Trophoblast cell (in vitro differentiated cells and primary cell): Measurements from ENCODE around the gene PHOX2A.

Experiments
- DNase-seq, 2 donors: peaks; one replicate each; pipeline ENCODE4 v3.0.0-alpha.2; 2016
- H2AFZ ChIP-seq: 2 replicates; pipeline ENCODE4 v1.6.1; 2013; ENCODE audit warnings: low read length, moderate library complexity, mild to moderate bottlenecking; ENCODE audit not compliant: insufficient read depth, poor library complexity
- H2AK5ac ChIP-seq: 2 replicates; pipeline ENCODE4 v1.6.1; 2013; ENCODE audit warnings: mild to moderate bottlenecking, low read length
- H2BK120ac ChIP-seq: 2 replicates; pipeline ENCODE4 v1.6.1; 2013; ENCODE audit warnings: low read length, mild to moderate bottlenecking, moderate library complexity; ENCODE audit not compliant: insufficient read depth, poor library complexity
- H2BK12ac ChIP-seq: 2 replicates; pipeline ENCODE4 v1.6.1; 2013; ENCODE audit warnings: mild to moderate bottlenecking, low read length, moderate library complexity
- H2BK5ac ChIP-seq: 2 replicates; pipeline ENCODE4 v1.6.1; 2013; ENCODE audit warnings: low read length, low read depth, moderate library complexity, mild to moderate bottlenecking; ENCODE audit not compliant: poor library complexity
- H3K14ac ChIP-seq: 2 replicates; pipeline ENCODE4 v1.6.1; 2013; ENCODE audit warnings: mild to moderate bottlenecking, low read length
- H3K18ac ChIP-seq: 2 replicates; pipeline ENCODE4 v1.6.1; 2013; ENCODE audit warnings: mild to moderate bottlenecking, low read length
- H3K23ac ChIP-seq: 2 replicates; pipeline ENCODE4 v1.6.1; 2013; ENCODE audit warnings: low read length
- H3K27ac ChIP-seq: 2 replicates; pipeline ENCODE4 v1.5.1; 2013; ENCODE audit warnings: low read depth, mild to moderate bottlenecking, inconsistent platforms, low read length, moderate library complexity
- H3K27me3 ChIP-seq: 2 replicates; pipeline ENCODE4 v1.6.1; 2013; ENCODE audit warnings: inconsistent platforms, mild to moderate bottlenecking, low read length, moderate library complexity; ENCODE audit not compliant: insufficient read depth
- H3K36me3 ChIP-seq, 2 experiments: 1 replicate in 1 of 2; 2 replicates in 1 of 2; pipeline ENCODE4 v1.6.1; 2013; ENCODE audit warnings: low read length in 2 of 2, mild to moderate bottlenecking in 2 of 2, moderate library complexity in 1 of 2; ENCODE audit not compliant: insufficient read depth in 2 of 2, control insufficient read depth in 1 of 2
- H3K4ac ChIP-seq: 2 replicates; pipeline ENCODE4 v1.6.1; 2013; ENCODE audit warnings: low read depth, mild to moderate bottlenecking, low read length, moderate library complexity
- H3K4me1 ChIP-seq, 2 experiments: 1 replicate in 1 of 2; 2 replicates in 1 of 2; pipeline ENCODE4 v1.6.1; 2013; ENCODE audit warnings: low read length in 2 of 2, mild to moderate bottlenecking in 2 of 2, moderate library complexity in 1 of 2; ENCODE audit not compliant: insufficient read depth in 2 of 2, control insufficient read depth in 1 of 2
- H3K4me2 ChIP-seq: 2 replicates; pipeline ENCODE4 v1.6.1; 2013; ENCODE audit warnings: inconsistent platforms, mild to moderate bottlenecking, low read length, moderate library complexity
- H3K4me3 ChIP-seq: 2 replicates; pipeline ENCODE4 v1.5.1; 2013; ENCODE audit warnings: mild to moderate bottlenecking, low read depth, low read length, inconsistent platforms
- H3K79me1 ChIP-seq: one replicate; pipeline ENCODE4 v1.6.1; 2013; ENCODE audit warnings: low read length
- H3K79me2 ChIP-seq: 2 replicates; pipeline ENCODE4 v1.6.1; 2013; ENCODE audit warnings: low read length, mild to moderate bottlenecking; ENCODE audit not compliant: control insufficient read depth, insufficient read depth, poor library complexity
- H3K9ac ChIP-seq: 2 replicates; pipeline ENCODE4 v1.6.1; 2013; ENCODE audit warnings: mild to moderate bottlenecking, low read length
- H3K9me3 ChIP-seq: 2 replicates; pipeline ENCODE4 v1.6.1; 2013; ENCODE audit warnings: low read depth, mild to moderate bottlenecking, control low read depth, inconsistent platforms, low read length; ENCODE audit not compliant: insufficient read depth
- H4K12ac ChIP-seq: 2 replicates; pipeline ENCODE4 v1.6.1; 2013; ENCODE audit warnings: low read depth, mild to moderate bottlenecking, low read length, moderate library complexity
- H4K8ac ChIP-seq: 2 replicates; pipeline ENCODE4 v1.6.1; 2013; ENCODE audit warnings: low read depth, mild to moderate bottlenecking, low read length, moderate library complexity
- H4K91ac ChIP-seq: one replicate; pipeline ENCODE4 v1.6.1; 2013; ENCODE audit warnings: low read depth, mild to moderate bottlenecking, low read length, moderate library complexity
- WGBS: extraction: QIAGEN DNeasy Blood & Tissue Kit; methylation state at CpG from one replicate; pipeline ENCODE4 v1.1.7; 2013; ENCODE audit warnings: missing lambda C conversion rate; ENCODE audit not compliant: insufficient read length, insufficient coverage; ENCODE audit errors: extremely low coverage; 5-methylcytosine and 5-hydroxymethylcytosine counted together

The PHOX2A gene

DNA sequence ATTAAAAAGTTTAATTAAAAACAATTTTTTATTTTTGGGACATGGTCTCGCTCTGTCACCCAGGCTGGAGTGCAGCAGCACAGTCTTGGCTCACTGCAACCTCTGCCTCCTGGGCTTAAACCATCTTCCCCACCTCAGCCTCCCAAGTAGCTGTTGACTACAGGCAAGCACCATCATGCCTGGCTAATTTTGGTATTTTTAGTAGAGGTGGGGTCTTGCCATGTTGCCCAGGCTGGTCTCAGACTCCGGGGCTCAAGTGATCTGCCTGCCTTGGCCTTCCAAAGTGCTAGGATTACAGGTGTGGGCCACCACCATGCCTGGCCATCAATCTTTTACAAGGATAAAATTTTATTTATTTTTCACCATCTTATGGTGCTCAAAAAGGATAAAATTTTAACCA is 43.3 kb upstream of the PHOX2A start:
- Histone ChIP-seq H3K27me3 (no peaks in the 10 kb centered on the region), H4K91ac (no peak overlapping the region), H3K36me3 (peaks cover 3 to 4% of the 10 kb centered on the region in 2 experiments), H3K27ac (no peak overlapping the region), H4K12ac (no peak overlapping the region), H3K4ac (no peak overlapping the region), H3K4me3 (no peak overlapping the region), H3K9me3 (no peaks in the 10 kb centered on the region), H3K4me2 (no peak overlapping the region), H3K79me1 (no peaks in the 10 kb centered on the region), H3K14ac (no peak overlapping the region), H2AFZ (no peak overlapping the region), H3K79me2 (no peaks in the 10 kb centered on the region), H4K8ac (no peak overlapping the region), H2BK120ac (no peak overlapping the region), H2AK5ac (no peak overlapping the region), H3K9ac (no peak overlapping the region), H2BK5ac (no peak overlapping the region), H3K18ac (no peak overlapping the region), H2BK12ac (no peak overlapping the region), H3K23ac (no peak overlapping the region), H3K4me1 (peaks cover 3% of the 10 kb centered on the region in 2 experiments)
- no CpG with 5 or more reads among the region's 2 CpGs for WGBS
- no peak for DNase-seq

DNA sequence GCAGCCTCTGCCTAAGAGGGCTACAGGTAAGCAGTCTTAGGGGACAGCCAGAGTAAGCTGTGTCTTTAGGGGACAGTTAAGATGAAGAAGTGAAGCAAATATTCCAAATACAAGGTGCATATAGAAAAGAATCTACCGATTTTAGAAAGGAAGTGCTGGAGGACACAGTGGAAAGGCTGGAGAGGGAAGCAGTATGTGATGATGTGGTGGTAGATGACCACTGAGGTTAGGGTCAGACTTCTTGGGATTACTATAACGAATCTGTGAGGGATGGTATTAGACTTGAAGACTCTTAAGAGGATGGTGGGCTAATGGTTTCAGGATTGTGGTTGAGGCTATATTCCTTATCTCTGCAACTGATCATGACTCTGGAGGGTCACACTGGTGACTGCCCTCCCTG is 40.0 kb upstream of the PHOX2A start:
- Histone ChIP-seq H4K91ac (no peak overlapping the region), H2AFZ (no peak overlapping the region), H3K4me3 (no peak overlapping the region), H3K4ac (no peak overlapping the region), H3K14ac (no peak overlapping the region), H3K23ac (no peak overlapping the region), H3K27ac (no peak overlapping the region), H3K36me3 (no peaks in the 10 kb centered on the region), H3K27me3 (no peaks in the 10 kb centered on the region), H3K18ac (no peak overlapping the region), H2BK12ac (no peak overlapping the region), H3K9me3 (no peaks in the 10 kb centered on the region), H4K8ac (no peak overlapping the region), H2BK120ac (no peak overlapping the region), H3K79me2 (no peaks in the 10 kb centered on the region), H3K4me1 (no peaks in the 10 kb centered on the region), H2BK5ac (no peak overlapping the region), H4K12ac (no peak overlapping the region), H2AK5ac (no peak overlapping the region), H3K79me1 (no peaks in the 10 kb centered on the region), H3K9ac (no peak overlapping the region), H3K4me2 (no peak overlapping the region)
- DNase-seq = no peak
- no CpG with 5 or more reads among the region's 2 CpGs for WGBS

DNA sequence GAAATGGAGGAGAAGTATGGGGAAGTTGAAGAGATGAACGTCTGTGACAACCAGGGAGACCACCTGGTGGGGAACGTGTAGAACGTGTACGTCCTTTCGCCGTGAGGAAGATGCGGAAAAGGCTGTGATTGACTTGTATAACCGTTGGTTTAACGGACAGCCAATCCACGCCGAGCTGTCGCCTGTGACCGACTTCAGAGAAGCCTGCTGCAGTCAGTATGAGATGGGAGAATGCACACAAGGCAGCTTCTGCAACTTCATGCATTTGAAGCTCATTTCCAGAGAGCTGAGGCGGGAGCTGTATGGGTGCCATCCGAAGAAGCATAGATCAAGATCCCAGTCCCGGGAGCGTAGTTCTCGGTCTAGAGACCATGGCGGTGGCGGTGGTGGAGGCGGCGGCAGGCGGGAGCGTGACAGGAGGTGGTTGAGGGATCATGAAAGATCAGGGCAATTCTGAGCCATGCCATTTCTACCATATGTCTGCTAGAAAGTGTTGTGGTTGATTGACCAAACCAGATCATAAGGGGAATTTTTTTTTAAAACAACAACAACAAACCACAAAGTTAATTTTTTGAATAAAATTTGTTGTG is 36.8 kb upstream of the PHOX2A start:
- Histone ChIP-seq H3K23ac (no peak overlapping the region), H3K9ac (no peak overlapping the region), H2AK5ac (no peak overlapping the region), H3K36me3 (no peaks in the 10 kb centered on the region), H2BK120ac (no peak overlapping the region), H4K8ac (no peak overlapping the region), H3K27me3 (no peaks in the 10 kb centered on the region), H2AFZ (no peak overlapping the region), H3K79me1 (no peaks in the 10 kb centered on the region), H2BK5ac (no peak overlapping the region), H3K4me2 (no peak overlapping the region), H4K12ac (no peak overlapping the region), H3K79me2 (no peaks in the 10 kb centered on the region), H3K4ac (no peak overlapping the region), H3K9me3 (peaks cover 3% of the 10 kb centered on the region), H3K14ac (no peak overlapping the region), H3K27ac (no peak overlapping the region), H3K4me3 (no peak overlapping the region), H2BK12ac (no peak overlapping the region), H4K91ac (no peak overlapping the region), H3K4me1 (no peaks in the 10 kb centered on the region), H3K18ac (no peak overlapping the region)
- DNase-seq = no peak
- no CpG with 5 or more reads among the region's 24 CpGs for WGBS

DNA sequence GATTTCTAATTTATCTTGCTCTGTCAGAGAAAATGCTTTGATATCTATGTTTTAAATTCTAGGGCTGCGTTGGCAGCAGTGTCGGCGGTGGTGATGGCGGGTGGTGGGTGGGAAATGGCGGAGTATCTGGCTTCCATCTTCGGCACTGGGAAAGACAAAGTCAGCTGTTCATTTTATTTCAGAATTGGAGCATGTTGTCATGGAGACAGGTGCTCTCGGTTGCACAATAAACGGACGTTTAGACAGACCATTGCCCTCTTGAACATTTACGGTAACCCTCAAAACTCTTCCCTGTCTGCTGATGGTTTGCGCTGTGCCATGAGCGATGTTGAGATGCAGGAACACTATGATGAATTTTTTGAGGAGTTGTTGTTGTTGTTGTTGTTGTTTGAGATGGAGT is 36.1 kb upstream of the PHOX2A start:
- H3K27me3 ChIP-seq = no peaks in the 10 kb centered on the region
- H3K9ac ChIP-seq = no peak overlapping the region
- H3K9me3 ChIP-seq = peaks cover 3% of the 10 kb centered on the region
- H4K12ac ChIP-seq = no peak overlapping the region
- H2BK5ac ChIP-seq = no peak overlapping the region
- H2AK5ac ChIP-seq = no peak overlapping the region
- no peak overlapping the region for H2BK12ac ChIP-seq
- no peak overlapping the region for H3K14ac ChIP-seq
- no peak overlapping the region for H4K8ac ChIP-seq
- no peak overlapping the region for H2BK120ac ChIP-seq
- DNase-seq = no peak
- WGBS = no CpG with 5 or more reads among the region's 12 CpGs
- H3K36me3 ChIP-seq = no peaks in the 10 kb centered on the region
- H3K79me1 ChIP-seq = no peaks in the 10 kb centered on the region
- no peak overlapping the region for H3K4me2 ChIP-seq
- no peak overlapping the region for H3K23ac ChIP-seq
- H3K27ac ChIP-seq = no peak overlapping the region
- no peak overlapping the region for H3K4me3 ChIP-seq
- H4K91ac ChIP-seq = no peak overlapping the region
- H3K18ac ChIP-seq = no peak overlapping the region
- no peak overlapping the region for H2AFZ ChIP-seq
- H3K4ac ChIP-seq = no peak overlapping the region
- no peaks in the 10 kb centered on the region for H3K79me2 ChIP-seq
- no peaks in the 10 kb centered on the region for H3K4me1 ChIP-seq
